HCT116 (cell line): Measurements from ENCODE around the gene GRHL3. TPM values are rescaled to one million over a fixed set of nuclear protein-coding genes. Genes with fewer than 3 reads are reported as not detected.
A peak's percentile ranks its signal among the peaks of the same experiment; 100 is the strongest.

Experiments used
- ATAC-seq: fragments of 200-7000 bp; cut with Tn5 transposase; 2 replicates; pipeline ENCODE4 v1.9.1; 2020; ENCODE audit warnings: mild to moderate bottlenecking, moderate library complexity
- BruUV-seq: library from RNA; stranded (reverse); fragments of 400-500 nt; replicated peaks from 2 replicates; lab custom pipeline; 2021; lab: Mats Ljungman, UMichigan
- CTCF ChIA-PET: fragments of 300-600 bp; sonication (Branson Sonifier 250); formaldehyde crosslinking; loops from one replicate; lab custom pipeline; 2021; ENCODE audit warnings: antibody characterized with exemption; lab: Charles Lee
- POLR2A ChIA-PET: fragments of 300-600, 350-600 bp; sonication (Branson Sonifier 250); formaldehyde crosslinking; loops from one replicate; lab custom pipeline; 2021; ENCODE audit warnings: antibody characterized with exemption; lab: Charles Lee
- RAD21 ChIA-PET, 2 experiments: fragments of 300-600 bp; sonication (Branson Sonifier 250); formaldehyde crosslinking; loops; one replicate each; lab custom pipeline; 2023; ENCODE audit warnings: low total read pairs in 2 of 2; ENCODE audit not compliant: uncharacterized antibody in 2 of 2, unreplicated experiment in 2 of 2, low non-redundant PET in 1 of 2; lab: Charles Lee
- DNase-seq: peaks from one replicate; pipeline ENCODE4 v3.0.0-alpha.2; 2010; ENCODE audit warnings: low read depth, low spot score
- H2AFZ ChIP-seq: fragments of 200-600 bp; shearing (Covaris generic), sonication (generic); 2 replicates; pipeline ENCODE4 v1.6.1; 2017; ENCODE audit warnings: low read depth, mixed run types, mixed read lengths, antibody characterized with exemption, low read length; ENCODE audit not compliant: poor library complexity, severe bottlenecking
- H3K27ac ChIP-seq: 2 replicates; pipeline ENCODE4 v1.5.1; 2012; ENCODE audit warnings: low read depth, low read length
- H3K27me3 ChIP-seq: fragments of 200-600 bp; sonication (generic); 2 replicates; pipeline ENCODE4 v1.6.1; 2016; ENCODE audit warnings: mixed run types, low read length, mixed read lengths; ENCODE audit not compliant: insufficient read depth
- H3K36me3 ChIP-seq, 2 experiments: fragments of 200-500 bp in 1 of 2; fragments of 200-600 bp in 1 of 2; sonication (Bioruptor generic) in 1 of 2; sonication (generic) in 1 of 2; 2 replicates each; pipeline versions ENCODE4 v1.5.1 to v1.6.1; 2014 to 2016; ENCODE audit warnings: low read length in 2 of 2, inconsistent platforms in 1 of 2, mixed read lengths in 1 of 2, mixed run types in 1 of 2; ENCODE audit not compliant: insufficient read depth in 2 of 2, control insufficient read depth in 1 of 2
- H3K4me1 ChIP-seq, 2 experiments: fragments of 200-600 bp in 1 of 2; sonication (generic) in 1 of 2; 2 replicates each; pipeline versions ENCODE4 v1.5.1 to v1.6.1; 2012 to 2017; ENCODE audit warnings: low read length in 2 of 2, inconsistent platforms in 1 of 2, mild to moderate bottlenecking in 1 of 2, mixed read lengths in 1 of 2, mixed run types in 1 of 2, moderate library complexity in 1 of 2; ENCODE audit not compliant: insufficient read depth in 2 of 2, control insufficient read depth in 1 of 2
- H3K4me2 ChIP-seq: fragments of 200-600 bp; sonication (generic); 2 replicates; pipeline ENCODE4 v1.6.1; 2017; ENCODE audit warnings: mixed run types, low read length, mixed read lengths
- H3K4me3 ChIP-seq, 2 experiments: fragments of 200-600 bp in 1 of 2; sonication (generic) in 1 of 2; replicated peaks in 1 of 2; 2 replicates each; pipeline ENCODE4 v1.5.1; 2011 to 2016; ENCODE audit warnings: low read length in 2 of 2, control low read depth in 1 of 2, low read depth in 1 of 2, mild to moderate bottlenecking in 1 of 2, mixed read lengths in 1 of 2, mixed run types in 1 of 2
- H3K79me2 ChIP-seq: fragments of 200-600 bp; sonication (generic); 2 replicates; pipeline ENCODE4 v1.6.1; 2017; ENCODE audit warnings: mild to moderate bottlenecking, mixed run types, low read length, moderate library complexity, mixed read lengths; ENCODE audit not compliant: insufficient read depth
- H3K9ac ChIP-seq: fragments of 200-600 bp; sonication (generic); 2 replicates; pipeline ENCODE4 v1.6.1; 2016; ENCODE audit warnings: low read length, mixed read lengths
- H3K9me2 ChIP-seq: fragments of 200-600 bp; sonication (generic), shearing (Covaris generic); 2 replicates; pipeline ENCODE4 v1.6.1; 2017; ENCODE audit warnings: mixed run types, mild to moderate bottlenecking, moderate library complexity; ENCODE audit not compliant: insufficient read depth
- H3K9me3 ChIP-seq, 2 experiments: fragments of 200-500 bp in 1 of 2; fragments of 200-600 bp in 1 of 2; sonication (Bioruptor generic) in 1 of 2; sonication (generic) in 1 of 2; 2 replicates each; pipeline ENCODE4 v1.6.1; 2014 to 2017; ENCODE audit warnings: low read length in 2 of 2, mixed read lengths in 2 of 2, inconsistent platforms in 1 of 2, low read depth in 1 of 2, mild to moderate bottlenecking in 1 of 2, mixed run types in 1 of 2, moderate library complexity in 1 of 2; ENCODE audit not compliant: control insufficient read depth in 1 of 2, insufficient read depth in 1 of 2
- H4K20me1 ChIP-seq: fragments of 200-600 bp; sonication (generic), shearing (Covaris generic); 2 replicates; pipeline ENCODE4 v1.6.1; 2017; ENCODE audit warnings: mixed run types, mild to moderate bottlenecking, moderate library complexity; ENCODE audit not compliant: insufficient read depth
- CBX3 ChIP-seq: IDR thresholded peaks from 2 replicates; pipeline ENCODE4 v1.6.1; 2012; ENCODE audit warnings: low read depth
- CEBPB ChIP-seq: IDR thresholded peaks from 2 replicates; pipeline ENCODE4 v1.6.1; 2012; ENCODE audit warnings: low read depth
- CTCF ChIP-seq, 3 experiments: fragments of 200-600 bp in 1 of 3; sonication (generic) in 1 of 3; IDR thresholded peaks in 2 of 3; conservative IDR thresholded peaks in 1 of 3; 2 replicates each; pipeline ENCODE4 v1.5.1; 2012 to 2017; ENCODE audit warnings: low read depth in 2 of 3, low read length in 2 of 3, antibody characterized with exemption in 1 of 3, borderline replicate concordance in 1 of 3, control low read depth in 1 of 3, mild to moderate bottlenecking in 1 of 3, mixed read lengths in 1 of 3, mixed run types in 1 of 3, moderate library complexity in 1 of 3; ENCODE audit not compliant: insufficient read depth in 1 of 3
- EGR1 ChIP-seq: IDR thresholded peaks from 2 replicates; pipeline ENCODE4 v1.6.1; 2012; ENCODE audit warnings: low read depth
- ELF1 ChIP-seq: IDR thresholded peaks from 2 replicates; pipeline ENCODE4 v1.6.1; 2012; ENCODE audit warnings: low read depth, borderline replicate concordance
- EZH2phosphoT487 ChIP-seq: fragments of 200-600 bp; IDR thresholded peaks from 2 replicates; pipeline ENCODE4 v1.6.1; 2018; ENCODE audit warnings: antibody characterized with exemption, borderline replicate concordance
- FOSL1 ChIP-seq: IDR thresholded peaks from 2 replicates; pipeline ENCODE4 v1.6.1; 2012; ENCODE audit warnings: low read depth
- JUND ChIP-seq: IDR thresholded peaks from 2 replicates; pipeline ENCODE4 v1.6.1; 2012
- MAX ChIP-seq: IDR thresholded peaks from 2 replicates; pipeline ENCODE4 v1.6.1; 2012
- POLR2A ChIP-seq: IDR thresholded peaks from 2 replicates; pipeline ENCODE4 v1.7.0; 2011; ENCODE audit warnings: borderline replicate concordance; ENCODE audit not compliant: insufficient read depth, insufficient read length; ENCODE audit errors: extremely low read depth
- POLR2AphosphoS5 ChIP-seq: IDR thresholded peaks from 2 replicates; pipeline ENCODE4 v1.6.1; 2011; ENCODE audit warnings: mild to moderate bottlenecking, low read depth, low read length, moderate library complexity
- REST ChIP-seq: IDR thresholded peaks from 2 replicates; pipeline ENCODE4 v1.6.1; 2012; ENCODE audit warnings: low read depth
- SIN3A ChIP-seq: IDR thresholded peaks from 2 replicates; pipeline ENCODE4 v1.6.1; 2012; ENCODE audit warnings: low read depth
- SP1 ChIP-seq: IDR thresholded peaks from 2 replicates; pipeline ENCODE4 v1.6.1; 2012; ENCODE audit warnings: low read depth
- SRF ChIP-seq: IDR thresholded peaks from 2 replicates; pipeline ENCODE4 v1.6.1; 2012; ENCODE audit warnings: low read depth
- TCF7L2 ChIP-seq: IDR thresholded peaks from 2 replicates; pipeline ENCODE4 v1.7.0; 2011; ENCODE audit warnings: borderline replicate concordance, inconsistent platforms; ENCODE audit not compliant: insufficient read depth, insufficient read length; ENCODE audit errors: extremely low read depth
- ZBTB33 ChIP-seq: IDR thresholded peaks from 2 replicates; pipeline ENCODE4 v1.6.1; 2011; ENCODE audit warnings: mild to moderate bottlenecking, low read length, moderate library complexity; ENCODE audit not compliant: insufficient replicate concordance; ENCODE audit errors: extremely low read depth
- ZFX ChIP-seq: fragments of 450-650 bp; IDR thresholded peaks from 2 replicates; pipeline ENCODE4 v1.6.1; 2017
- ZNF274 ChIP-seq: fragments of 200-500 bp; sonication (Bioruptor generic); IDR thresholded peaks from 2 replicates; pipeline ENCODE4 v1.6.1; 2014; ENCODE audit warnings: mild to moderate bottlenecking, low read depth, low read length, inconsistent platforms
- intact Hi-C: fragments of 100-400 bp; cut with micrococcal nuclease; formaldehyde crosslinking; loops from 2 replicates; pipeline ENCODE4 v1.10.0; 2022
- total RNA-seq: library from RNA; stranded (reverse); gene quantifications from one replicate; pipeline ENCODE4 v1.2.1, GENCODE V29; 2021; ENCODE audit not compliant: unreplicated experiment

GRHL3 gene
- total RNA-seq, 1 experiment from 2014 or later, result 1.0 TPM

GRCh38 chr1:24321697-24322469 lies 2.7 kb downstream of the GRHL3 start:
- Histone ChIP-seq H3K27ac (peak overlapping the region; percentile 61), H3K4me3 (peak overlapping the region; percentile 49 to 63), H3K4me2 (peak overlapping the region; percentile 92), H2AFZ (peak overlapping the region; percentile 32), H3K9ac (peak overlapping the region; percentile 66), H3K27me3 (peaks cover 73% of the 10 kb centered on the region), H3K36me3 (no peaks in the 10 kb centered on the region), H3K4me1 (peaks cover 44 to 92% of the 10 kb centered on the region in 2 experiments), H3K9me2 (no peaks in the 10 kb centered on the region), H3K79me2 (no peaks in the 10 kb centered on the region), H3K9me3 (no peaks in the 10 kb centered on the region), H4K20me1 (no peaks in the 10 kb centered on the region)
- ChIA-PET RAD21 (interaction anchor here (0.9 to 1.5 kb wide), 2 partner anchors 69 to 120 kb away, joined by 3 read pairs; no protein-coding TSS in a partner anchor), POLR2A (interaction anchor here (0.8 to 1.3 kb wide), 2 partner anchors 120 kb away, joined by 3 read pairs; no protein-coding TSS in a partner anchor), CTCF (interaction anchor here (0.7 to 1.9 kb wide), 3 partner anchors 69 to 123 kb away, joined by 3 to 13 read pairs (median 7); no protein-coding TSS in a partner anchor)
- ATAC-seq (peak; percentile 80), DNase-seq (peak; percentile 82)
- intact Hi-C loops, result loop anchor here (5.0 kb wide), 2 partner anchors 70 to 120 kb away; no protein-coding TSS in a partner anchor
- TSS peak; percentile 59 for BruUV-seq
- TF ChIP-seq ELF1, result no peak
- peak; percentile 64 for TF ChIP-seq JUND
- TF ChIP-seq FOSL1, result peak; percentile 15; the same call in 1 of the 2 replicates
- TF ChIP-seq ZBTB33, result peak; percentile 72
- TF ChIP-seq CTCF (IDR thresholded peaks at IDR 0.05 in 2 of 3, conservative IDR thresholded peaks at IDR 0.05 in 1 of 3; ENCODE audit: borderline replicate concordance in 1 of 3, insufficient read depth in 1 of 3, low read depth in 2 of 3, low read length in 2 of 3), result no peak
- peak; percentile 33 for TF ChIP-seq POLR2AphosphoS5
- peak; percentile 74 for TF ChIP-seq ZFX
- no peak for TF ChIP-seq POLR2A
- peak; percentile 100 for TF ChIP-seq TCF7L2
- TF ChIP-seq CBX3, result 0 out of 2 replicates have a peak, but pooled peaks have one; percentile 57
- no peak for TF ChIP-seq SRF
- TF ChIP-seq EZH2phosphoT487, result no peak
- no peak for TF ChIP-seq REST
- TF ChIP-seq EGR1, result peak; percentile 19; the same call in 1 of the 2 replicates
- peak; percentile 92 for TF ChIP-seq SIN3A
- peak; percentile 68 for TF ChIP-seq SP1
- TF ChIP-seq MAX, result peak; percentile 87
- peak; percentile 50 for TF ChIP-seq CEBPB
- no peak for TF ChIP-seq ZNF274
